Measurements from ENCODE around the gene SMARCD3. TPM values are rescaled to one million over a fixed set of nuclear protein-coding genes. Genes with fewer than 3 reads are reported as not detected.

SMARCD3 gene
- polyA plus RNA-seq, 1 donor from 2014 or later: 199 TPM

DNA sequence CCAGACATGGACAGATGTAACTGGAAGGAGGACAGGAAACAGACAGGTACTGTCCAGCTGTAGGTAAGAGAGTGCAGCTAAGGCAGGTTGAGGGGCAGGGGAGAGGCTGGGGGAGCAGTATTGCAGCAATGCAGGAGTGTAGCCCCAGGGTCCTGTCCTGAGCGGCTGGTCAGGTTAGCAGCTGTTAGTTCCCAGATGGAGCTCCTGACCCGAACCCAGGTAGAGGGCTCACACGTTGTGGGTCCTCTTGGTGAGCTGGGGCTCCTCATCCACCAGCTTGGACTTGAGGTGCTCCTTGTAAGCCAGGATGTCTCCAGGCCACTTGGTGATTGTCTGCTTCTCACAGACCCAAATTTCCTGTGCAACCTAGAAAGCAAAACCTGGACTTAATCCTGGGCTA, 34.7 kb downstream of the SMARCD3 start:
- H3K79me2 ChIP-seq (replicated peaks; ENCODE audit: insufficient read depth, low read length): no peaks in the 10 kb centered on the region
- no peaks in the 10 kb centered on the region for H3K9me3 ChIP-seq (ENCODE audit: low read length)
- no peaks in the 10 kb centered on the region for H3F3A ChIP-seq (ENCODE audit: insufficient read depth, low read length, poor library complexity, severe bottlenecking)
- TF ChIP-seq MXI1 (conservative IDR thresholded peaks at IDR 0.05; ENCODE audit: poor library complexity, severe bottlenecking): no peak
- TF ChIP-seq SMC3 (conservative IDR thresholded peaks at IDR 0.05; ENCODE audit: poor library complexity): no peak
- TF ChIP-seq, protein P1, sequence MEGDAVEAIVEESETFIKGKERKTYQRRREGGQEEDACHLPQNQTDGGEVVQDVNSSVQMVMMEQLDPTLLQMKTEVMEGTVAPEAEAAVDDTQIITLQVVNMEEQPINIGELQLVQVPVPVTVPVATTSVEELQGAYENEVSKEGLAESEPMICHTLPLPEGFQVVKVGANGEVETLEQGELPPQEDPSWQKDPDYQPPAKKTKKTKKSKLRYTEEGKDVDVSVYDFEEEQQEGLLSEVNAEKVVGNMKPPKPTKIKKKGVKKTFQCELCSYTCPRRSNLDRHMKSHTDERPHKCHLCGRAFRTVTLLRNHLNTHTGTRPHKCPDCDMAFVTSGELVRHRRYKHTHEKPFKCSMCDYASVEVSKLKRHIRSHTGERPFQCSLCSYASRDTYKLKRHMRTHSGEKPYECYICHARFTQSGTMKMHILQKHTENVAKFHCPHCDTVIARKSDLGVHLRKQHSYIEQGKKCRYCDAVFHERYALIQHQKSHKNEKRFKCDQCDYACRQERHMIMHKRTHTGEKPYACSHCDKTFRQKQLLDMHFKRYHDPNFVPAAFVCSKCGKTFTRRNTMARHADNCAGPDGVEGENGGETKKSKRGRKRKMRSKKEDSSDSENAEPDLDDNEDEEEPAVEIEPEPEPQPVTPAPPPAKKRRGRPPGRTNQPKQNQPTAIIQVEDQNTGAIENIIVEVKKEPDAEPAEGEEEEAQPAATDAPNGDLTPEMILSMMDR (IDR thresholded peaks at IDR 0.05; ENCODE audit: poor library complexity, severe bottlenecking): no peak
- TF ChIP-seq RAD21 (conservative IDR thresholded peaks at IDR 0.05): no peak
- no peak for TF ChIP-seq TAF1 (IDR thresholded peaks at IDR 0.05; ENCODE audit: low read depth)
- no peak for TF ChIP-seq POLR2AphosphoS5 (IDR thresholded peaks at IDR 0.05)
- TF ChIP-seq, protein P2, sequence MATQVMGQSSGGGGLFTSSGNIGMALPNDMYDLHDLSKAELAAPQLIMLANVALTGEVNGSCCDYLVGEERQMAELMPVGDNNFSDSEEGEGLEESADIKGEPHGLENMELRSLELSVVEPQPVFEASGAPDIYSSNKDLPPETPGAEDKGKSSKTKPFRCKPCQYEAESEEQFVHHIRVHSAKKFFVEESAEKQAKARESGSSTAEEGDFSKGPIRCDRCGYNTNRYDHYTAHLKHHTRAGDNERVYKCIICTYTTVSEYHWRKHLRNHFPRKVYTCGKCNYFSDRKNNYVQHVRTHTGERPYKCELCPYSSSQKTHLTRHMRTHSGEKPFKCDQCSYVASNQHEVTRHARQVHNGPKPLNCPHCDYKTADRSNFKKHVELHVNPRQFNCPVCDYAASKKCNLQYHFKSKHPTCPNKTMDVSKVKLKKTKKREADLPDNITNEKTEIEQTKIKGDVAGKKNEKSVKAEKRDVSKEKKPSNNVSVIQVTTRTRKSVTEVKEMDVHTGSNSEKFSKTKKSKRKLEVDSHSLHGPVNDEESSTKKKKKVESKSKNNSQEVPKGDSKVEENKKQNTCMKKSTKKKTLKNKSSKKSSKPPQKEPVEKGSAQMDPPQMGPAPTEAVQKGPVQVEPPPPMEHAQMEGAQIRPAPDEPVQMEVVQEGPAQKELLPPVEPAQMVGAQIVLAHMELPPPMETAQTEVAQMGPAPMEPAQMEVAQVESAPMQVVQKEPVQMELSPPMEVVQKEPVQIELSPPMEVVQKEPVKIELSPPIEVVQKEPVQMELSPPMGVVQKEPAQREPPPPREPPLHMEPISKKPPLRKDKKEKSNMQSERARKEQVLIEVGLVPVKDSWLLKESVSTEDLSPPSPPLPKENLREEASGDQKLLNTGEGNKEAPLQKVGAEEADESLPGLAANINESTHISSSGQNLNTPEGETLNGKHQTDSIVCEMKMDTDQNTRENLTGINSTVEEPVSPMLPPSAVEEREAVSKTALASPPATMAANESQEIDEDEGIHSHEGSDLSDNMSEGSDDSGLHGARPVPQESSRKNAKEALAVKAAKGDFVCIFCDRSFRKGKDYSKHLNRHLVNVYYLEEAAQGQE (IDR thresholded peaks at IDR 0.05; ENCODE audit: borderline replicate concordance): no peak
- no peak for TF ChIP-seq EZH2 (IDR thresholded peaks at IDR 0.05; ENCODE audit: borderline replicate concordance, insufficient read depth, low read length, poor library complexity, severe bottlenecking)
- no peak for TF ChIP-seq EP300 (conservative IDR thresholded peaks at IDR 0.05; ENCODE audit: poor library complexity, severe bottlenecking)
- H4K20me1 ChIP-seq (ENCODE audit: insufficient read depth): no peaks in the 10 kb centered on the region
- H3K9ac ChIP-seq (ENCODE audit: low read length): no peak overlapping the region
- no peak overlapping the region for H3K4me3 ChIP-seq (ENCODE audit: low read length)
- no peak overlapping the region for H2AFZ ChIP-seq (ENCODE audit: low read depth, low read length)
- no peaks in the 10 kb centered on the region for H3K27me3 ChIP-seq (ENCODE audit: insufficient read depth, low read depth, low read length)
- no peak overlapping the region for H3K4me2 ChIP-seq (ENCODE audit: low read length)
- H3K9me2 ChIP-seq (ENCODE audit: insufficient read depth, low read length): no peaks in the 10 kb centered on the region
- no peak overlapping the region for H3K27ac ChIP-seq (ENCODE audit: low read length)
- no peaks in the 10 kb centered on the region for H3K36me3 ChIP-seq (ENCODE audit: insufficient read depth, low read length)

DNA sequence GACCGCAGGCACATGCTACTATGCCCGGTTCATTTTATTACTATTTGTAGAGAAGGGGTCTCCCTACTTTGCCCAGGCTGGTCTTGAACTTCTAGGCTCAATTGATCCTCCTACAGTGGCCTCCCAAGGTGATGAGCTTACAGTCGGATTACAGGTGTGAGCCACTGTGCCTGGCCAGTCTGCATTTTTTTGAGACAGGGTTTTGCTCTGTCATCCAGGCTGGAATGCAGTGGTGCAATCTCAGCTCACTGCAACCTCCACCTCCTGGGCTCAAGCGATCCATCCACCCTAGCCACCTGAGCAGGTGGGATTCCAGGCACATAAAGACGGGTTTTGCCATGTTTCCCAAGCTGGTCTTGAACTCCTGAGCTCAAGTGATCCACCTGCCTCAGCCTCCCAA, 35.9 kb downstream of the SMARCD3 start:
- Histone ChIP-seq H3K4me3 (ENCODE audit: low read length) (no peak overlapping the region), H3K79me2 (replicated peaks; ENCODE audit: insufficient read depth, low read length) (no peaks in the 10 kb centered on the region), H3F3A (ENCODE audit: insufficient read depth, low read length, poor library complexity, severe bottlenecking) (no peaks in the 10 kb centered on the region), H3K27me3 (ENCODE audit: insufficient read depth, low read depth, low read length) (no peaks in the 10 kb centered on the region), H2AFZ (ENCODE audit: low read depth, low read length) (no peak overlapping the region), H3K9ac (ENCODE audit: low read length) (no peak overlapping the region), H4K20me1 (ENCODE audit: insufficient read depth) (no peaks in the 10 kb centered on the region), H3K27ac (ENCODE audit: low read length) (no peak overlapping the region), H3K9me2 (ENCODE audit: insufficient read depth, low read length) (no peaks in the 10 kb centered on the region), H3K36me3 (ENCODE audit: insufficient read depth, low read length) (no peaks in the 10 kb centered on the region), H3K9me3 (ENCODE audit: low read length) (no peaks in the 10 kb centered on the region), H3K4me2 (ENCODE audit: low read length) (no peak overlapping the region)
- no peak for TF ChIP-seq TAF1 (IDR thresholded peaks at IDR 0.05; ENCODE audit: low read depth)
- TF ChIP-seq RAD21 (conservative IDR thresholded peaks at IDR 0.05): no peak
- TF ChIP-seq EZH2 (IDR thresholded peaks at IDR 0.05; ENCODE audit: borderline replicate concordance, insufficient read depth, low read length, poor library complexity, severe bottlenecking): no peak
- TF ChIP-seq, protein P1 (IDR thresholded peaks at IDR 0.05; ENCODE audit: poor library complexity, severe bottlenecking): no peak
- TF ChIP-seq SMC3 (conservative IDR thresholded peaks at IDR 0.05; ENCODE audit: poor library complexity): no peak
- TF ChIP-seq EP300 (conservative IDR thresholded peaks at IDR 0.05; ENCODE audit: poor library complexity, severe bottlenecking): no peak
- TF ChIP-seq MXI1 (conservative IDR thresholded peaks at IDR 0.05; ENCODE audit: poor library complexity, severe bottlenecking): no peak
- TF ChIP-seq, protein P2 (IDR thresholded peaks at IDR 0.05; ENCODE audit: borderline replicate concordance): no peak
- TF ChIP-seq POLR2AphosphoS5 (IDR thresholded peaks at IDR 0.05): no peak
